Common myeloid progenitor, CD34-positive (primary cell): ENCODE measurements around the gene USP34.

Source experiments
- CTCF ChIA-PET: fragments of 350-600 bp; sonication (Branson Sonifier 250); formaldehyde crosslinking; loops from one replicate; lab custom pipeline; 2021; ENCODE audit warnings: antibody characterized with exemption; lab: Charles Lee
- POLR2A ChIA-PET: fragments of 350-600 bp; sonication (Branson Sonifier 250); formaldehyde crosslinking; loops from one replicate; lab custom pipeline; 2021; ENCODE audit warnings: antibody characterized with exemption; lab: Charles Lee
- DNase-seq, 3 donors: peaks; one replicate each; pipeline versions ENCODE4 v3.0.0 to v3.0.0-alpha.2; 2013
- H3K27ac ChIP-seq, 2 experiments: 1 replicate in 1 of 2; 2 replicates in 1 of 2; pipeline ENCODE4 v1.7.0; 2013; ENCODE audit warnings: inconsistent platforms in 2 of 2, low read length in 2 of 2, mild to moderate bottlenecking in 2 of 2, low read depth in 1 of 2, moderate library complexity in 1 of 2; ENCODE audit not compliant: severe bottlenecking in 2 of 2, insufficient read depth in 1 of 2, poor library complexity in 1 of 2
- H3K27me3 ChIP-seq, 5 experiments: replicated peaks in 2 of 5; 1 replicate in 3 of 5; 2 replicates in 2 of 5; pipeline versions ENCODE4 v1.6.1 to v1.7.0; 2013; ENCODE audit warnings: low read length in 4 of 5, mild to moderate bottlenecking in 2 of 5, moderate library complexity in 2 of 5, inconsistent platforms in 1 of 5; ENCODE audit not compliant: insufficient read depth in 5 of 5, control insufficient read depth in 4 of 5
- H3K36me3 ChIP-seq, 4 experiments: 1 replicate in 2 of 4; 2 replicates in 2 of 4; pipeline versions ENCODE4 v1.6.1 to v1.7.0; 2013; ENCODE audit warnings: low read length in 3 of 4, control low read depth in 1 of 4, mild to moderate bottlenecking in 1 of 4; ENCODE audit not compliant: control insufficient read depth in 4 of 4, insufficient read depth in 4 of 4
- H3K4me1 ChIP-seq, 4 experiments: 1 replicate in 3 of 4; 2 replicates in 1 of 4; pipeline versions ENCODE4 v1.6.1 to v1.7.1; 2013; ENCODE audit warnings: low read length in 3 of 4, mild to moderate bottlenecking in 3 of 4, control low read depth in 1 of 4, inconsistent platforms in 1 of 4, moderate library complexity in 1 of 4; ENCODE audit not compliant: control insufficient read depth in 4 of 4, insufficient read depth in 4 of 4; ENCODE audit errors: control extremely low read depth in 1 of 4
- H3K4me3 ChIP-seq, 7 experiments: 1 replicate in 4 of 7; 2 replicates in 3 of 7; pipeline versions ENCODE4 v1.5.1 to v1.7.0; 2013; ENCODE audit warnings: mild to moderate bottlenecking in 7 of 7, low read length in 6 of 7, moderate library complexity in 6 of 7, inconsistent platforms in 2 of 7, low read depth in 2 of 7, control low read depth in 1 of 7; ENCODE audit not compliant: insufficient read depth in 4 of 7, control insufficient read depth in 1 of 7; ENCODE audit errors: extremely low read depth in 1 of 7
- H3K9me3 ChIP-seq, 5 experiments: 1 replicate in 4 of 5; 2 replicates in 1 of 5; pipeline versions ENCODE4 v1.6.1 to v1.7.1; 2013; ENCODE audit warnings: low read length in 4 of 5, mild to moderate bottlenecking in 2 of 5, inconsistent platforms in 1 of 5, low read depth in 1 of 5, moderate library complexity in 1 of 5; ENCODE audit not compliant: control insufficient read depth in 4 of 5, insufficient read depth in 2 of 5; ENCODE audit errors: control extremely low read depth in 1 of 5
- WGBS: methylation state at CpG from one replicate; pipeline ENCODE4 v1.1.5; 2013; ENCODE audit not compliant: insufficient coverage; 5-methylcytosine and 5-hydroxymethylcytosine counted together

Gene USP34

GRCh38 chr2:61363580-61363979 lies 107.3 kb downstream of the USP34 start:
- WGBS = no CpG with 5 or more reads among the region's 2 CpGs
- Histone ChIP-seq H3K27ac (no peak overlapping the region), H3K4me3 (no peak overlapping the region), H3K36me3 (peaks cover 21 to 48% (median 26%) of the 10 kb centered on the region in 4 experiments), H3K27me3 (no peaks in the 10 kb centered on the region), H3K4me1 (peaks cover 0 to 3% (median 0%) of the 10 kb centered on the region in 4 experiments), H3K9me3 (peaks cover 0 to 11% (median 4%) of the 10 kb centered on the region in 5 experiments)
- no peak for DNase-seq
- ChIA-PET CTCF (no interaction called here), POLR2A (no interaction called here)

- CTCF ChIA-PET = no interaction called here
Observed at GRCh38 chr2:61362873-61363272, 108.0 kb downstream of the USP34 start.

GRCh38 chr2:61361068-61361467 lies 109.8 kb downstream of the USP34 start:
- no peak overlapping the region for H3K4me3 ChIP-seq
- DNase-seq = no peak
- H3K9me3 ChIP-seq = peaks cover 0 to 11% (median 4%) of the 10 kb centered on the region in 5 experiments
- POLR2A ChIA-PET = no interaction called here
- CTCF ChIA-PET = interaction anchor here (0.6 to 1.1 kb wide), 2 partner anchors 32 to 457 kb away, joined by 3 read pairs; no protein-coding TSS in a partner anchor
- peaks cover 14 to 26% (median 18%) of the 10 kb centered on the region in 4 experiments for H3K36me3 ChIP-seq
- whole genome bisulfite sequencing = 100% methylated on average over 1 of the region's 1 CpG
- no peaks in the 10 kb centered on the region for H3K27me3 ChIP-seq
- no peak overlapping the region for H3K27ac ChIP-seq
- H3K4me1 ChIP-seq = peaks cover 0 to 3% (median under 1%) of the 10 kb centered on the region in 4 experiments

More at GRCh38 chr2:61362873-61363272, 108.0 kb downstream of the USP34 start:
- WGBS = 100% methylated on average over 1 of the region's 1 CpG
- no peaks in the 10 kb centered on the region for H3K27me3 ChIP-seq
- no peak overlapping the region for H3K4me3 ChIP-seq
- H3K4me1 ChIP-seq = peaks cover 0 to 3% (median 0%) of the 10 kb centered on the region in 4 experiments
- H3K36me3 ChIP-seq = peaks cover 20 to 44% (median 24%) of the 10 kb centered on the region in 4 experiments
- peaks cover 0 to 11% (median 4%) of the 10 kb centered on the region in 5 experiments for H3K9me3 ChIP-seq
- H3K27ac ChIP-seq = no peak overlapping the region
- DNase-seq = no peak
- POLR2A ChIA-PET = no interaction called here

- peaks cover 0 to 2% (median 0%) of the 10 kb centered on the region in 4 experiments for H3K4me1 ChIP-seq
- H3K27ac ChIP-seq = no peak overlapping the region
- ChIA-PET CTCF (no interaction called here), POLR2A (no interaction called here)
- H3K4me3 ChIP-seq = no peak overlapping the region
- peaks cover 14 to 33% (median 29%) of the 10 kb centered on the region in 4 experiments for H3K36me3 ChIP-seq
- DNase-seq = no peak
- H3K9me3 ChIP-seq = peaks cover under 1 to 24% (median 11%) of the 10 kb centered on the region in 5 experiments
- H3K27me3 ChIP-seq = no peaks in the 10 kb centered on the region
Observed at GRCh38 chr2:61359058-61359457, 111.8 kb downstream of the USP34 start.

DNA sequence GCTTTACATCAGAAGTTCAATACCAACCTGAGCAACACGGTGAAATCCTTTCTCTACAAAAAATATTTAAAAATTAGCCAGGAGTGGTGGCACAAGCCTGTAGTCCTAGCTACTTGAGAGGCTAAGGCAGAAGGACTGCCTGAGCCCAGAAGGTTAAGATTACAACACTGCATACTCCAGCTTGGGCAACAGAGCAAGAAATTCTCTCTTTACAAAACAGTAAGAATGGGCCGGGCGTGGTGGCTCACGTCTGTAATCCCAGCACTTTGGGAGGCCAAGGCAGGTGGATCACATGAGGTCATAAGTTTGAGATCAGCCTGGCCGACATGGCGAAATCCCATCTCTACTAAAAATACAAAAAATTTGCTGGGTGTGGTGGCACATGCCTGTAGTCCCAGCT lies 113.2 kb downstream of the USP34 start:
- Histone ChIP-seq H3K27ac (no peak overlapping the region), H3K36me3 (peaks cover 9 to 33% (median 28%) of the 10 kb centered on the region in 4 experiments), H3K4me3 (no peak overlapping the region), H3K27me3 (no peaks in the 10 kb centered on the region), H3K9me3 (peaks cover 6 to 30% (median 13%) of the 10 kb centered on the region in 5 experiments), H3K4me1 (peaks cover 0 to 2% (median 0%) of the 10 kb centered on the region in 4 experiments)
- WGBS = 96% methylated on average over 6 of the region's 6 CpGs
- DNase-seq = no peak
- ChIA-PET CTCF (no interaction called here), POLR2A (no interaction called here)

DNA sequence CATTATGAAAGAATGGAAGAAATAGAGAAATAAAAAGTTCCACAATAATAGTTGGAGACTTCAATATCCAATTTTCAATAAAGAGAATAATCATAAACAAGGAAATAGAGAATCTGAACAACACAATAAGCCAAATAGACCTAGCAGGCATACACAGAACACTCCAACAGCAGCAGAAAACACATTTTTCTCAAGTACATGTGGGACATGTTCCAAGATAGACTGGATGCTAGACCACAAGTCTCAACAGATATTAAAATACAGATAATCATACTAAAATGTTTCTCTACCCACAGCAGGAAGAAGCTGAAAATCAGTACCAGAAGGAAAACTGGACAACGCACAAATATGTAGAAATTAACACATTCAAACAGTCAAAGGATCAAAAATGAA lies 113.9 kb downstream of the USP34 start:
- H3K27ac ChIP-seq = no peak overlapping the region
- ChIA-PET CTCF (no interaction called here), POLR2A (no interaction called here)
- peaks cover 9 to 30% (median 27%) of the 10 kb centered on the region in 4 experiments for H3K36me3 ChIP-seq
- peaks cover 0 to 2% (median 0%) of the 10 kb centered on the region in 4 experiments for H3K4me1 ChIP-seq
- no peaks in the 10 kb centered on the region for H3K27me3 ChIP-seq
- DNase-seq = peak in 1 of 3 donors; percentile 16
- H3K9me3 ChIP-seq = peaks cover 6 to 27% (median 14%) of the 10 kb centered on the region in 5 experiments
- WGBS = no CpG with 5 or more reads among the region's 1 CpG
- H3K4me3 ChIP-seq = no peak overlapping the region

DNA sequence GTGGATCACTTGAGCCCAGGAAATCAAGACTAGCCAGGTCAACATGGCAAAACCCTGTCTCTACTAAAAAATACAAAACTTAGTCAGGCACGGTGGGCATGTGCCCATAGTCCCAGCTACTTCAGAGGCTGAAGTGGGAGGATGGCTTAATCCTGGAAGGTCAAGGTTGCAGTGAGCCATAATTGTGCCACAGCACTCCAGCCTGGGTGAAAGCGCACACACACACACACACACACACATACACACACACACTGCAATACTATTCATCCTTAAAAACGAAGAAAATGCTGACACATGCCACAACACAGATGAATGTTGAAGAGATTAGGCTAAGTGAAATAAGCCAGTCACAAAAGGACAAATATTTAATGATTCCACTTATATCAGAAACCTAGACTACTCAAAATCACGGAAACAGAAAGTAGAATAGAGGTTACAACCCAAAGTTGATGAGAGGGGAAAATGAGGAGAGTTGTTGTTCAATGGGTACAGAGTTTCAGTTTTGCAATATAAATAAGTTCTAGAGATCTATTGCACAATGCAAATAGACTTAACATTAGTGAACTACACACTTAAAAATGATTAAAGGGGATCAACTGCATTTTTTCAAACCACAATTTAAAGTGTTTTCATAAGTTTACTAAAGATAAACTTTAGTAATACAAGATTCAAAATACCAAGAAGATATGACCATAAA lies 114.5 kb downstream of the USP34 start:
- Histone ChIP-seq H3K27me3 (no peaks in the 10 kb centered on the region), H3K36me3 (peaks cover 9 to 32% (median 29%) of the 10 kb centered on the region in 4 experiments), H3K4me1 (peaks cover 0 to 2% (median 0%) of the 10 kb centered on the region in 4 experiments), H3K9me3 (peaks cover 6 to 27% (median 14%) of the 10 kb centered on the region in 5 experiments), H3K27ac (no peak overlapping the region), H3K4me3 (no peak overlapping the region)
- ChIA-PET CTCF (no interaction called here), POLR2A (no interaction called here)
- peak in 1 of 3 donors; percentile 15 for DNase-seq
- WGBS = 100% methylated on average over 1 of the region's 4 CpGs
